Upper lobe of right lung (tissue), 1 donor: ENCODE data around the gene DENND2A. TPM values are rescaled to one million over a fixed set of nuclear protein-coding genes. Genes with fewer than 3 reads are reported as not detected.
A peak's percentile ranks its signal among the peaks of the same experiment; 100 is the strongest.

Source experiments
- ATAC-seq: fragments of 200-7000 bp; cut with Tn5 transposase; one replicate; pipeline ENCODE4 v1.9.1; 2020; ENCODE audit warnings: mild to moderate bottlenecking, moderate library complexity
- DNase-seq: peaks from one replicate; pipeline ENCODE4 v3.0.0-alpha.2; 2020
- H3K27ac ChIP-seq: fragments of 200-600 bp; one replicate; pipeline ENCODE4 v1.8.0; 2022
- H3K27me3 ChIP-seq: fragments of 200-600 bp; one replicate; pipeline ENCODE4 v1.8.0; 2022; ENCODE audit warnings: mild to moderate bottlenecking
- H3K36me3 ChIP-seq: fragments of 200-600 bp; one replicate; pipeline ENCODE4 v1.8.0; 2022
- H3K4me1 ChIP-seq: fragments of 200-600 bp; one replicate; pipeline ENCODE4 v1.8.0; 2022
- H3K4me3 ChIP-seq: fragments of 200-600 bp; one replicate; pipeline ENCODE4 v1.8.0; 2022; ENCODE audit warnings: mild to moderate bottlenecking
- H3K9me3 ChIP-seq: fragments of 200-600 bp; one replicate; pipeline ENCODE4 v1.8.0; 2022
- CTCF ChIP-seq: fragments of 200-600 bp; IDR thresholded peaks from one replicate; pipeline ENCODE4 v1.8.0; 2022; ENCODE audit warnings: antibody characterized with exemption
- intact Hi-C: fragments of 100-400 bp; cut with DNase I; formaldehyde crosslinking; loops from one replicate; pipeline ENCODE4 v1.11.0; 2022
- total RNA-seq: library from RNA; stranded (reverse); fragmentation: NEBNext Ultra II Directional; extraction: Animal tissue kit (Norgen Biotek cat#: 25700); gene quantifications from one replicate; pipeline ENCODE4 v1.2.1, GENCODE V29; 2021
- donor health status: DM: no; HTN: yes; CAD: no; lungs with severe emphysema.

The DENND2A gene
- total RNA-seq, 1 donor from 2014 or later = 26.2 TPM

- Histone ChIP-seq H3K36me3 (peaks cover 5% of the 10 kb centered on the region), H3K27me3 (no peaks in the 10 kb centered on the region), H3K27ac (no peak overlapping the region), H3K9me3 (no peaks in the 10 kb centered on the region), H3K4me1 (peaks cover 20% of the 10 kb centered on the region), H3K4me3 (no peak overlapping the region)
- TF ChIP-seq CTCF = peak; percentile 44
- ATAC-seq = peak; percentile 49
- DNase-seq = peak; percentile 30
- intact Hi-C loops = no loop called here
These were observed 34.5 kb upstream of the DENND2A start for GRCh38 chr7:140674899-140675701.

- no peaks in the 10 kb centered on the region for H3K36me3 ChIP-seq
- ATAC-seq = peak; percentile 2
- H3K4me3 ChIP-seq = no peak overlapping the region
- no peak for TF ChIP-seq CTCF
- no peak overlapping the region for H3K27ac ChIP-seq
- H3K27me3 ChIP-seq = no peaks in the 10 kb centered on the region
- DNase-seq = peak; percentile 75
- no peaks in the 10 kb centered on the region for H3K9me3 ChIP-seq
- H3K4me1 ChIP-seq = peaks cover 20% of the 10 kb centered on the region
- intact Hi-C loops = no loop called here
These were observed 33.8 kb upstream of the DENND2A start for GRCh38 chr7:140674356-140674800.

GRCh38 chr7:140673774-140674155 is 33.2 kb upstream of the DENND2A start:
- no peaks in the 10 kb centered on the region for H3K9me3 ChIP-seq
- H3K27me3 ChIP-seq = no peaks in the 10 kb centered on the region
- H3K4me1 ChIP-seq = peaks cover 20% of the 10 kb centered on the region
- DNase-seq (no peak), ATAC-seq (no peak)
- H3K27ac ChIP-seq = no peak overlapping the region
- peak overlapping the region; percentile 81 for H3K4me3 ChIP-seq
- intact Hi-C loops = no loop called here
- no peak for TF ChIP-seq CTCF
- no peaks in the 10 kb centered on the region for H3K36me3 ChIP-seq

- intact Hi-C loops = no loop called here
- peak overlapping the region; percentile 76 for H3K27ac ChIP-seq
- no peaks in the 10 kb centered on the region for H3K36me3 ChIP-seq
- H3K9me3 ChIP-seq = no peaks in the 10 kb centered on the region
- ATAC-seq (peak; percentile 80), DNase-seq (peak; percentile 87)
- no peaks in the 10 kb centered on the region for H3K27me3 ChIP-seq
- peak overlapping the region; percentile 81 for H3K4me3 ChIP-seq
- H3K4me1 ChIP-seq = peaks cover 20% of the 10 kb centered on the region
- no peak for TF ChIP-seq CTCF
These were observed 32.6 kb upstream of the DENND2A start for GRCh38 chr7:140673063-140673773.

- H3K27ac ChIP-seq = peak within 1 kb of the TSS; percentile 76
- DNase-seq = peak; percentile 84
- intact Hi-C loops = no loop called here
These were observed 31.9 kb upstream of the DENND2A start, which contains the start of gene ADCK2 for GRCh38 chr7:140672382-140673062. ADCK2 (plus strand) TSS chr7:140672945; CDS start chr7:140673331, 386 bp downstream.

More at GRCh38 chr7:140672382-140673062, 31.9 kb upstream of the DENND2A start, which contains the start of gene ADCK2:
- H3K4me3 ChIP-seq = peak within 1 kb of the TSS; percentile 81
- ATAC-seq = peak; percentile 87
- no peaks in the 10 kb centered on the region for H3K36me3 ChIP-seq
- peaks cover 20% of the 10 kb centered on the region for H3K4me1 ChIP-seq
- TF ChIP-seq CTCF = no peak
- H3K9me3 ChIP-seq = no peaks in the 10 kb centered on the region
- no peaks in the 10 kb centered on the region for H3K27me3 ChIP-seq
